Hepatocyte (in vitro differentiated cells): Measurements from ENCODE around the gene KIAA0930. TPM values are rescaled to one million over a fixed set of nuclear protein-coding genes. Genes with fewer than 3 reads are reported as not detected.

Source experiments
- DNase-seq: peaks from one replicate; pipeline ENCODE4 v3.0.0-alpha.2; 2016; ENCODE audit warnings: low spot score
- H2AFZ ChIP-seq: fragments of 200-600 bp; sonication (generic); 2 replicates; pipeline ENCODE4 v1.6.0; 2016; ENCODE audit warnings: antibody characterized with exemption, mild to moderate bottlenecking
- H3K27ac ChIP-seq: fragments of 200-600 bp; sonication (generic); 2 replicates; pipeline ENCODE4 v1.5.1; 2016; ENCODE audit warnings: mild to moderate bottlenecking
- H3K27me3 ChIP-seq: fragments of 200-600 bp; sonication (generic); 2 replicates; pipeline ENCODE4 v1.6.1; 2016
- H3K36me3 ChIP-seq: fragments of 200-600 bp; sonication (generic); replicated peaks from 2 replicates; pipeline ENCODE4 v1.5.1; 2016; ENCODE audit warnings: low read depth; ENCODE audit not compliant: insufficient read depth
- H3K4me1 ChIP-seq: fragments of 200-600 bp; sonication (generic); 2 replicates; pipeline ENCODE4 v1.5.1; 2016; ENCODE audit warnings: mild to moderate bottlenecking, moderate library complexity; ENCODE audit not compliant: insufficient read depth
- H3K4me2 ChIP-seq: fragments of 200-600 bp; sonication (generic); 2 replicates; pipeline ENCODE4 v1.6.0; 2016
- H3K4me3 ChIP-seq: fragments of 200-600 bp; sonication (generic); 2 replicates; pipeline ENCODE4 v1.5.1; 2016; ENCODE audit warnings: mild to moderate bottlenecking
- H3K79me2 ChIP-seq: fragments of 200-600 bp; sonication (generic); 2 replicates; pipeline ENCODE4 v1.6.0; 2017; ENCODE audit warnings: mild to moderate bottlenecking
- H3K9me2 ChIP-seq: fragments of 200-600 bp; sonication (generic); replicated peaks from 2 replicates; pipeline ENCODE4 v1.6.0; 2017; ENCODE audit warnings: mild to moderate bottlenecking; ENCODE audit not compliant: insufficient read depth
- H3K9me3 ChIP-seq: fragments of 200-600 bp; sonication (generic); 2 replicates; pipeline ENCODE4 v1.5.1; 2016; ENCODE audit warnings: low read depth, mild to moderate bottlenecking
- H4K20me1 ChIP-seq: fragments of 200-600 bp; sonication (generic); 2 replicates; pipeline ENCODE4 v1.6.0; 2016; ENCODE audit warnings: mild to moderate bottlenecking; ENCODE audit not compliant: insufficient read depth, poor library complexity, severe bottlenecking
- EZH2 ChIP-seq: fragments of 200-600 bp; sonication (generic); IDR thresholded peaks from 2 replicates; pipeline ENCODE4 v1.6.1; 2016; ENCODE audit warnings: antibody characterized with exemption, mild to moderate bottlenecking, borderline replicate concordance
- EZH2phosphoT487 ChIP-seq: fragments of 200-600 bp; sonication (generic); IDR thresholded peaks from one replicate; pipeline ENCODE4 v1.6.1; 2018; ENCODE audit warnings: antibody characterized with exemption, mild to moderate bottlenecking, low read depth, moderate library complexity; ENCODE audit not compliant: unreplicated experiment, severe bottlenecking
- WGBS: methylation state at CpG from one replicate; pipeline ENCODE4 v1.1.6; 2016; ENCODE audit warnings: low lambda C conversion rate; ENCODE audit errors: missing lambda C conversion rate; 5-methylcytosine and 5-hydroxymethylcytosine counted together
- polyA plus RNA-seq: library from polyadenylated mRNA; unstranded; fragments of >200 nt; fragmentation: Nextera tagmentation; extraction: Ambion mirVana; gene quantifications from 2 replicates; pipeline ENCODE4 v1.2.1, GENCODE V29; 2016
- total RNA-seq: library from RNA; depleted of rRNA; stranded (reverse); fragments of >200 nt; gene quantifications from 2 replicates; pipeline ENCODE4 v1.2.3, GENCODE V29; 2014
- TF ChIP-seq, protein P1 (sequence below): fragments of 200-600 bp; sonication (generic); IDR thresholded peaks from 2 replicates; pipeline ENCODE4 v1.5.1; 2016; ENCODE audit warnings: antibody characterized with exemption, mild to moderate bottlenecking; ENCODE audit not compliant: poor library complexity

KIAA0930 gene
- total and polyA plus RNA-seq, 2 experiments from 2014 or later = 30.9 to 42.0 TPM

DNA sequence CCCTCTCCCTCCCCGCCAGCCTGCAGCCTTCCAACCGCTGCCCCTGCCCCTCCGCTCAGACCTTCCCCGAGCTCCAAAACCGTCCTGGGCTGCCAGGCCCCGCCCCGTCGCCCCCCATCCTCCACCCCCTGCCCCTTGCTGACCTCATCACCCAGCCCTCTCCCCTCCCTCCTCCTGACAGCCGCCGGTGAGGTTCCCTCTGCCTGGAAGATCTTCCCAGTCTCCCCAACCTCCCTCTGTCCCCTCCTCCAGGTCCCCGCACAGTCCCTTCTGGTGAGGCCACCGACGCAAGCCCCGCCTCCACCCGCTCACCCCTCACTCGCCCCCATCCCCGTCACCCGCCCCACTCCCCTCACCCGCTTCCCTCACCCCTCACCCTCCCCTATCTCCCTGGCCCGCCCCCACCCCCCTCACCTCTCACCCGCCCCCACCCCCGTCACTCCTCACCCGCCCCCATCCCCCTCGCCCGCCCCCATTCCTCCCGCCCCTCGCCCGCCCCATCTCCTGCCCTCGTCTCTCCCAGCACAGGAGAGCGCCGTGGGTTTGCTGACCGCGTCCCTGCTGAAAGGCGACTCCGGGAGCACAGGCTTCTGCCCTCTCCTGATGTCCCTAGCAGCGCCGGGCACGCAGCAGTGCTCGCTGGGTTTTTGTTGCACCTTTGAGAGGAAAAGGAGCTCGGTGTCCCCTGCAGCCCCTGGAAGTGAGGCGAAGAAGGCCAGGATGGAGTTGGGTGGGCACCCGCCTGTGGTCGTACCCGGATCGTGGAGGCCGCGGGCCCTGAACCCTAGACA lies 27.7 kb upstream of the KIAA0930 start:
- peak overlapping the region; percentile 93 for H3K4me3 ChIP-seq
- peak overlapping the region; percentile 98 for H2AFZ ChIP-seq
- peak overlapping the region; percentile 87 for H3K27ac ChIP-seq
- WGBS = under 1% methylated on average over 18 of the region's 47 CpGs
- TF ChIP-seq, protein P1, sequence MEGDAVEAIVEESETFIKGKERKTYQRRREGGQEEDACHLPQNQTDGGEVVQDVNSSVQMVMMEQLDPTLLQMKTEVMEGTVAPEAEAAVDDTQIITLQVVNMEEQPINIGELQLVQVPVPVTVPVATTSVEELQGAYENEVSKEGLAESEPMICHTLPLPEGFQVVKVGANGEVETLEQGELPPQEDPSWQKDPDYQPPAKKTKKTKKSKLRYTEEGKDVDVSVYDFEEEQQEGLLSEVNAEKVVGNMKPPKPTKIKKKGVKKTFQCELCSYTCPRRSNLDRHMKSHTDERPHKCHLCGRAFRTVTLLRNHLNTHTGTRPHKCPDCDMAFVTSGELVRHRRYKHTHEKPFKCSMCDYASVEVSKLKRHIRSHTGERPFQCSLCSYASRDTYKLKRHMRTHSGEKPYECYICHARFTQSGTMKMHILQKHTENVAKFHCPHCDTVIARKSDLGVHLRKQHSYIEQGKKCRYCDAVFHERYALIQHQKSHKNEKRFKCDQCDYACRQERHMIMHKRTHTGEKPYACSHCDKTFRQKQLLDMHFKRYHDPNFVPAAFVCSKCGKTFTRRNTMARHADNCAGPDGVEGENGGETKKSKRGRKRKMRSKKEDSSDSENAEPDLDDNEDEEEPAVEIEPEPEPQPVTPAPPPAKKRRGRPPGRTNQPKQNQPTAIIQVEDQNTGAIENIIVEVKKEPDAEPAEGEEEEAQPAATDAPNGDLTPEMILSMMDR = no peak
- no peak for TF ChIP-seq EZH2phosphoT487
- TF ChIP-seq EZH2 = no peak
- H3K4me1 ChIP-seq = peaks cover 31% of the 10 kb centered on the region
- peak; percentile 78 for DNase-seq
- no peaks in the 10 kb centered on the region for H3K9me3 ChIP-seq
- no peaks in the 10 kb centered on the region for H3K36me3 ChIP-seq
- no peaks in the 10 kb centered on the region for H3K9me2 ChIP-seq
- no peaks in the 10 kb centered on the region for H3K27me3 ChIP-seq
- peak overlapping the region; percentile 100 for H3K4me2 ChIP-seq
- H4K20me1 ChIP-seq = no peaks in the 10 kb centered on the region
- H3K79me2 ChIP-seq = no peaks in the 10 kb centered on the region

DNA sequence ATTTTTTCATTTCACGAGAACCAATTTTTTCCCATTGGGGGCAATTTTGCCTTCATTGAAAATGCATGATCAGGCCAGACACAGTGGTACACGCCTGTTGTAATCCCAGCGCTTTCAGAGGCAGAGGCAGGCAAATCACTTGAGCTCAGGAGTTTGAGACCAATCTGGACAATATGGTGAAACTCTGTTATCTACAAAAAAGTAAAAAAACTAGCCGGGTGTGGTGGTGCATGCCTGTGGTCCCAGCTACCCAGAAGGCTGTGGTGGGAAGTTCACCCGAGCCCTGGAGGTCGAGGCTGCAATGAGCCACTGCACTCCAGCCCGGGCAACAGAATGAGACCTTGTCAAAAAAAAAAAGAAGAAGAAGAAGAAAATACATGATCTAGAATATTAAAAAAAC lies 24.8 kb upstream of the KIAA0930 start:
- Histone ChIP-seq H3K4me1 (peaks cover 13% of the 10 kb centered on the region), H2AFZ (no peak overlapping the region), H3K4me2 (no peak overlapping the region), H4K20me1 (no peaks in the 10 kb centered on the region), H3K36me3 (no peaks in the 10 kb centered on the region), H3K27me3 (no peaks in the 10 kb centered on the region), H3K9me2 (no peaks in the 10 kb centered on the region), H3K27ac (no peak overlapping the region), H3K9me3 (no peaks in the 10 kb centered on the region), H3K4me3 (no peak overlapping the region), H3K79me2 (no peaks in the 10 kb centered on the region)
- TF ChIP-seq EZH2 = no peak
- no peak for TF ChIP-seq EZH2phosphoT487
- TF ChIP-seq, protein P1 = no peak
- 65% methylated on average over 7 of the region's 7 CpGs for WGBS
- no peak for DNase-seq

DNA sequence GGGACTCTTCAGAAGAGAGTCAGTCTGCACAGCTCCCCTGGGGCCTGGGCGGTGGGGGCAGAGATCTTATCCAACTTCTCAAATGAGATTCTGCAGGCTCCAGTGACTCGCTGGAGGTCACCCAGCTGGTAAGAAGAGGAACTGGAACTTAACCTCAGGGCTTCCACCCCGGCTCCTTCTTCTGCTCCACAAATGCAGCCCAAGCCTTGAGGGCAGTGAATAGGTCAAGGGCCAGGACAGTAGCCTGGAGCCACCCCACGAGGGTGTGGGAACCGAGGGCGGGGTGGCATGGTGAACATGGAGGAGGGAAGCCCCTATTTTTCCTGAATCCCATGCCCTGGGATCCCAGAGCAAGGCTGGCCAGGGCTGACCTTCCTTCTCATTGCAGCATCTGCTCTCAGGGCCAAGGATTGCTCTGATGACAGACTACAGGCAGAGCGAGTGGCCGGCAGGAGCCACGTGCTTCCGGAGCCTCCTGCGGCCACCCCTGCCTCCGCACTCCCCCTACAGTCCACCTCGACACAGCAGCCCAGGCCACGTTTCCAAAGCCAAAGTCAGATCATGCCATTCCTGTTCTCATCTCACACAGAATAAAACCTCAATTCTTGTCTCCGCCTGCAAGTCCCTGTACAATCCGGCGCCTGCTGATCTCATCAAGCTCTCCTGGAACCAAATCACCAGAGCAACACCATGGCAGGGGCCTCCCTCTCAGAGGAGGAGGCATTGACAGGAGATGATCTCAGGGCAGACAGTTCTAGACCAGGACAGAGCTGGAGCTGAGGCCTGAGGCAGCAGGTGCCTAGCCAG lies 23.0 kb upstream of the KIAA0930 start:
- Histone ChIP-seq H4K20me1 (no peaks in the 10 kb centered on the region), H3K27ac (no peak overlapping the region), H3K27me3 (no peaks in the 10 kb centered on the region), H3K79me2 (no peaks in the 10 kb centered on the region), H3K4me1 (no peaks in the 10 kb centered on the region), H3K4me3 (no peak overlapping the region), H3K9me2 (no peaks in the 10 kb centered on the region), H3K4me2 (no peak overlapping the region), H2AFZ (no peak overlapping the region), H3K9me3 (no peaks in the 10 kb centered on the region), H3K36me3 (no peaks in the 10 kb centered on the region)
- peak; percentile 91 for DNase-seq
- TF ChIP-seq, protein P1 = peak; percentile 73
- TF ChIP-seq EZH2phosphoT487 (no peak), EZH2 (no peak)
- WGBS = 27% methylated on average over 17 of the region's 17 CpGs
